ENCODE results near the gene DENND5A. TPM values are rescaled to one million over a fixed set of nuclear protein-coding genes. Genes with fewer than 3 reads are reported as not detected.
A peak's percentile ranks its signal among the peaks of the same experiment; 100 is the strongest.

Gene DENND5A
- total and polyA plus RNA-seq, 2 of the 8 experiments (the other 6 are each of a cell fraction or from before 2014, with no cell fraction given), result 65.7 to 139 TPM

GRCh38 chr11:9219572-9219971 lies 45.6 kb downstream of the DENND5A start:
- DNase-seq (ENCODE audit: low read depth in 1 of 2, low spot score in 2 of 2) (peak in 1 of 2 experiments; percentile 26), FAIRE-seq (no peak)
- H3K79me1 ChIP-seq (ENCODE audit: low read depth, low read length), result peaks cover 6% of the 10 kb centered on the region; the same call in 1 of the 2 replicates
- H3K9ac ChIP-seq (replicated peaks in 1 of 4; ENCODE audit: extremely low read depth in 1 of 4, low read depth in 3 of 4, low read length in 3 of 4), result no peak overlapping the region
- H3K56ac ChIP-seq (replicated peaks; ENCODE audit: insufficient read length, low read depth, low read length), result no peak overlapping the region
- H4K91ac ChIP-seq (replicated peaks; ENCODE audit: insufficient read length, low read length), result no peak overlapping the region
- no peaks in the 10 kb centered on the region for H3K23me2 ChIP-seq (ENCODE audit: low read depth, low read length)
- H2BK20ac ChIP-seq (ENCODE audit: low read length), result 0 out of 2 replicates have a peak overlapping the region, but pooled peaks have one; percentile 66
- H3K18ac ChIP-seq (ENCODE audit: extremely low read depth, low read length), result no peak overlapping the region
- H2AFZ ChIP-seq (ENCODE audit: low read length), result no peak overlapping the region
- WGBS, 2 experiments (ENCODE audit: extremely low coverage in 1 of 2, insufficient coverage in 1 of 2, insufficient read length in 1 of 2, insufficient replicate concordance in 2 of 2, low coverage in 1 of 2, low lambda C conversion rate in 2 of 2, missing lambda C conversion rate in 1 of 2), result 84% methylated on average over 2 of the region's 2 CpGs; no CpG with 5 or more reads in 1 of the 2 experiments
- H3K4me2 ChIP-seq (ENCODE audit: insufficient read depth in 1 of 2, low read depth in 2 of 2, low read length in 2 of 2), result no peak overlapping the region
- peaks cover 0 to 4% (median 0%) of the 10 kb centered on the region in 4 experiments; a peak in 2 of 7 replicates for H3K4me1 ChIP-seq (replicated peaks in 1 of 4; ENCODE audit: control insufficient read depth in 3 of 4, insufficient read depth in 4 of 4, low read length in 3 of 4)
- H3K27ac ChIP-seq (ENCODE audit: low read depth, low read length), result no peak overlapping the region
- H4K5ac ChIP-seq (ENCODE audit: insufficient read length, low read depth, low read length), result no peak overlapping the region
- H3K9me3 ChIP-seq (ENCODE audit: insufficient read depth in 2 of 2, low read depth in 1 of 2, low read length in 1 of 2), result no peaks in the 10 kb centered on the region
- no peak overlapping the region for H3K14ac ChIP-seq (ENCODE audit: insufficient read length)
- no peak overlapping the region for H2BK5ac ChIP-seq (ENCODE audit: low read depth, low read length)
- H3K36me3 ChIP-seq (ENCODE audit: control insufficient read depth in 2 of 4, insufficient read depth in 4 of 4, low read length in 3 of 4), result no peaks in the 10 kb centered on the region
- no peak overlapping the region for H4K8ac ChIP-seq (ENCODE audit: extremely low read depth, insufficient read depth, low read length)
- peaks cover 0 to 7% of the 10 kb centered on the region in 2 experiments for H4K20me1 ChIP-seq (replicated peaks in 1 of 2; ENCODE audit: control insufficient read depth in 1 of 2, insufficient read depth in 2 of 2, low read length in 2 of 2)
- no peak overlapping the region for H3K23ac ChIP-seq (ENCODE audit: insufficient read length)
- ChIA-PET POLR2A (ENCODE audit: partially characterized antibody) (no interaction called here), CTCF (ENCODE audit: partially characterized antibody) (interaction anchor here (1.1 kb wide), 1 partner anchor 16 kb away, joined by 6 read pairs; no protein-coding TSS in a partner anchor)
- no peaks in the 10 kb centered on the region for H3K27me3 ChIP-seq (replicated peaks in 1 of 4; ENCODE audit: control insufficient read depth in 3 of 4, extremely low read depth in 1 of 4, insufficient read depth in 3 of 4, low read length in 3 of 4)
- no peak overlapping the region for H2BK120ac ChIP-seq (replicated peaks; ENCODE audit: low read depth, low read length)
- H3K4ac ChIP-seq (replicated peaks; ENCODE audit: insufficient read length, low read depth, low read length), result no peak overlapping the region
- H3K79me2 ChIP-seq (ENCODE audit: control insufficient read depth in 1 of 2, insufficient read depth in 2 of 2, low read length in 2 of 2), result peaks cover 8 to 78% of the 10 kb centered on the region in 2 experiments
- no peak overlapping the region for H2BK15ac ChIP-seq (ENCODE audit: low read length)
- no peak overlapping the region for H2BK12ac ChIP-seq (ENCODE audit: low read depth, low read length)
- no peak overlapping the region for H2AK5ac ChIP-seq (ENCODE audit: low read depth, low read length)
- no peak overlapping the region for H3K4me3 ChIP-seq (ENCODE audit: extremely low read depth in 1 of 4, insufficient read depth in 2 of 4, low read depth in 3 of 4, low read length in 4 of 4)
- no peak for TF ChIP-seq TCF12 (IDR thresholded peaks at IDR 0.05; ENCODE audit: low read depth, low read length)
- TF ChIP-seq JUND (IDR thresholded peaks at IDR 0.05; ENCODE audit: low read length), result no peak
- TF ChIP-seq ASH2L (IDR thresholded peaks at IDR 0.05; ENCODE audit: low read length), result no peak
- TF ChIP-seq ZNF274 (IDR thresholded peaks at IDR 0.05; ENCODE audit: borderline replicate concordance, extremely low read depth, low read length), result no peak
- no peak for TF ChIP-seq POLR2AphosphoS5 (IDR thresholded peaks at IDR 0.05; ENCODE audit: low read depth, low read length)
- TF ChIP-seq KDM5A (IDR thresholded peaks at IDR 0.05; ENCODE audit: low read length), result no peak
- TF ChIP-seq EP300 (IDR thresholded peaks at IDR 0.05; ENCODE audit: borderline replicate concordance in 1 of 2, low read depth in 2 of 2, low read length in 2 of 2), result no peak
- TF ChIP-seq HDAC2 (IDR thresholded peaks at IDR 0.05; ENCODE audit: borderline replicate concordance in 1 of 2, low read depth in 2 of 2, low read length in 2 of 2), result no peak
- no peak for TF ChIP-seq CTBP2 (IDR thresholded peaks at IDR 0.05; ENCODE audit: borderline replicate concordance, insufficient read depth, insufficient read length, low read length)
- no peak for TF ChIP-seq PHF8 (conservative IDR thresholded peaks at IDR 0.05; ENCODE audit: low read depth, low read length)
- TF ChIP-seq CEBPB (IDR thresholded peaks at IDR 0.05; ENCODE audit: low read depth, low read length), result no peak
- TF ChIP-seq RXRA (IDR thresholded peaks at IDR 0.05; ENCODE audit: insufficient read depth, low read depth, low read length), result no peak

Data from H1 (cell line).